H1 (cell line): ENCODE results near the gene FRMD4B. TPM values are rescaled to one million over a fixed set of nuclear protein-coding genes. Genes with fewer than 3 reads are reported as not detected.

ENCODE experiments used
- CTCF ChIA-PET: fragments of 300-600 bp; sonication (Branson Sonifier 250); formaldehyde crosslinking; loops from one replicate; lab custom pipeline; 2021; ENCODE audit not compliant: partially characterized antibody; lab: Charles Lee
- POLR2A ChIA-PET: fragments of 300-600 bp; sonication (Branson Sonifier 250); formaldehyde crosslinking; loops from one replicate; lab custom pipeline; 2021; ENCODE audit warnings: inconsistent platforms; ENCODE audit not compliant: partially characterized antibody; lab: Charles Lee
- DNase-seq, 2 experiments: peaks; one replicate each; pipeline versions ENCODE4 v3.0.0 to v3.0.0-alpha.2; 2010 to 2022; ENCODE audit warnings: low spot score in 2 of 2, low read depth in 1 of 2, mixed read lengths in 1 of 2
- FAIRE-seq: peaks from 2 replicates; lab custom pipeline; 2011; peaks lifted over from hg19 to GRCh38; lab: Jason Lieb, UNC
- H2AFZ ChIP-seq: 2 replicates; pipeline ENCODE4 v1.8.1; 2012; ENCODE audit warnings: low read length, inconsistent platforms
- H2AK5ac ChIP-seq: 2 replicates; pipeline ENCODE4 v1.6.1; 2013; ENCODE audit warnings: low read depth, low read length
- H2BK120ac ChIP-seq: replicated peaks from 2 replicates; pipeline ENCODE3; 2013; ENCODE audit warnings: low read depth, low read length, inconsistent platforms
- H2BK12ac ChIP-seq: 2 replicates; pipeline ENCODE4 v1.6.1; 2013; ENCODE audit warnings: low read depth, low read length
- H2BK15ac ChIP-seq: 2 replicates; pipeline ENCODE4 v1.6.1; 2013; ENCODE audit warnings: low read length
- H2BK20ac ChIP-seq: 2 replicates; pipeline ENCODE4 v1.6.1; 2013; ENCODE audit warnings: low read length
- H2BK5ac ChIP-seq: 2 replicates; pipeline ENCODE4 v1.6.1; 2013; ENCODE audit warnings: low read depth, low read length
- H3K14ac ChIP-seq: 2 replicates; pipeline ENCODE4 v1.6.1; 2013; ENCODE audit warnings: inconsistent platforms; ENCODE audit not compliant: insufficient read length
- H3K18ac ChIP-seq: 2 replicates; pipeline ENCODE4 v1.6.1; 2013; ENCODE audit warnings: low read length; ENCODE audit errors: extremely low read depth
- H3K23ac ChIP-seq: 2 replicates; pipeline ENCODE4 v1.6.1; 2013; ENCODE audit warnings: inconsistent platforms; ENCODE audit not compliant: insufficient read length
- H3K23me2 ChIP-seq: 2 replicates; pipeline ENCODE4 v1.6.1; 2013; ENCODE audit warnings: low read depth, low read length
- H3K27ac ChIP-seq: 2 replicates; pipeline ENCODE4 v1.6.1; 2011; ENCODE audit warnings: low read depth, low read length, inconsistent platforms
- H3K27me3 ChIP-seq, 4 experiments: replicated peaks in 1 of 4; 1 replicate in 1 of 4; 2 replicates in 3 of 4; pipeline versions ENCODE4 v1.6.1 to v1.8.1; 2011 to 2013; ENCODE audit warnings: low read length in 3 of 4, mild to moderate bottlenecking in 3 of 4, inconsistent platforms in 2 of 4, mixed read lengths in 2 of 4, moderate library complexity in 1 of 4; ENCODE audit not compliant: control insufficient read depth in 3 of 4, insufficient read depth in 3 of 4; ENCODE audit errors: extremely low read depth in 1 of 4
- H3K36me3 ChIP-seq, 4 experiments: 2 replicates each; pipeline versions ENCODE4 v1.6.1 to v1.8.1; 2011 to 2013; ENCODE audit warnings: mild to moderate bottlenecking in 4 of 4, low read length in 3 of 4, moderate library complexity in 2 of 4, control low read depth in 1 of 4, inconsistent platforms in 1 of 4; ENCODE audit not compliant: insufficient read depth in 4 of 4, control insufficient read depth in 2 of 4
- H3K4ac ChIP-seq: replicated peaks from 2 replicates; pipeline ENCODE3; 2013; ENCODE audit warnings: low read length, low read depth, mixed read lengths, inconsistent platforms; ENCODE audit not compliant: insufficient read length
- H3K4me1 ChIP-seq, 4 experiments: replicated peaks in 1 of 4; 1 replicate in 1 of 4; 2 replicates in 3 of 4; pipeline versions ENCODE4 v1.6.1 to v1.8.1; 2011 to 2013; ENCODE audit warnings: low read length in 3 of 4, inconsistent platforms in 2 of 4, mixed read lengths in 1 of 4; ENCODE audit not compliant: insufficient read depth in 4 of 4, control insufficient read depth in 3 of 4
- H3K4me2 ChIP-seq, 2 experiments: 2 replicates each; pipeline versions ENCODE4 v1.6.1 to v1.8.1; 2011 to 2013; ENCODE audit warnings: low read depth in 2 of 2, low read length in 2 of 2, control low read depth in 1 of 2, inconsistent platforms in 1 of 2, mild to moderate bottlenecking in 1 of 2; ENCODE audit not compliant: insufficient read depth in 1 of 2
- H3K4me3 ChIP-seq, 4 experiments: fragments of 200-600, 300-600 bp in 1 of 4; sonication (generic), shearing (Covaris generic), sonication (Bioruptor Twin) in 1 of 4; 2 replicates each; pipeline versions ENCODE4 v1.5.1 to v1.8.1; 2011 to 2016; ENCODE audit warnings: low read length in 4 of 4, low read depth in 3 of 4, control low read depth in 2 of 4, inconsistent platforms in 2 of 4, mild to moderate bottlenecking in 2 of 4, mixed read lengths in 1 of 4, moderate library complexity in 1 of 4; ENCODE audit not compliant: insufficient read depth in 2 of 4; ENCODE audit errors: extremely low read depth in 1 of 4
- H3K56ac ChIP-seq: replicated peaks from 2 replicates; pipeline ENCODE3; 2013; ENCODE audit warnings: low read depth, mild to moderate bottlenecking, mixed read lengths, low read length, inconsistent platforms; ENCODE audit not compliant: insufficient read length
- H3K79me1 ChIP-seq: 2 replicates; pipeline ENCODE4 v1.6.1; 2013; ENCODE audit warnings: low read depth, low read length, control low read depth
- H3K79me2 ChIP-seq, 2 experiments: 2 replicates each; pipeline versions ENCODE4 v1.6.1 to v1.8.1; 2012 to 2013; ENCODE audit warnings: low read length in 2 of 2, mild to moderate bottlenecking in 2 of 2, inconsistent platforms in 1 of 2; ENCODE audit not compliant: insufficient read depth in 2 of 2, control insufficient read depth in 1 of 2
- H3K9ac ChIP-seq, 4 experiments: replicated peaks in 1 of 4; 1 replicate in 1 of 4; 2 replicates in 3 of 4; pipeline versions ENCODE4 v1.6.1 to v1.8.1; 2011 to 2013; ENCODE audit warnings: low read depth in 3 of 4, low read length in 3 of 4, control low read depth in 2 of 4, mild to moderate bottlenecking in 2 of 4, moderate library complexity in 2 of 4, inconsistent platforms in 1 of 4; ENCODE audit errors: extremely low read depth in 1 of 4
- H3K9me3 ChIP-seq, 2 experiments: 2 replicates each; pipeline versions ENCODE4 v1.6.1 to v1.8.1; 2012 to 2013; ENCODE audit warnings: mild to moderate bottlenecking in 2 of 2, moderate library complexity in 2 of 2, control low read depth in 1 of 2, inconsistent platforms in 1 of 2, low read depth in 1 of 2, low read length in 1 of 2, mixed read lengths in 1 of 2; ENCODE audit not compliant: insufficient read depth in 2 of 2
- H4K20me1 ChIP-seq, 2 experiments: replicated peaks in 1 of 2; 2 replicates each; pipeline versions ENCODE3 to v1.8.1; 2011 to 2013; ENCODE audit warnings: inconsistent platforms in 2 of 2, low read length in 2 of 2, mild to moderate bottlenecking in 1 of 2; ENCODE audit not compliant: insufficient read depth in 2 of 2, control insufficient read depth in 1 of 2
- H4K5ac ChIP-seq: 2 replicates; pipeline ENCODE4 v1.6.1; 2013; ENCODE audit warnings: low read length, low read depth, mixed read lengths, inconsistent platforms; ENCODE audit not compliant: insufficient read length
- H4K8ac ChIP-seq: 2 replicates; pipeline ENCODE4 v1.8.0; 2013; ENCODE audit warnings: mild to moderate bottlenecking, moderate library complexity, low read length, inconsistent platforms; ENCODE audit not compliant: insufficient read depth; ENCODE audit errors: extremely low read depth
- H4K91ac ChIP-seq: replicated peaks from 2 replicates; pipeline ENCODE3; 2013; ENCODE audit warnings: low read length, mixed read lengths, inconsistent platforms; ENCODE audit not compliant: insufficient read length
- PHF8 ChIP-seq: fragments of 200-600 bp; sonication (generic); conservative IDR thresholded peaks from 2 replicates; pipeline ENCODE4 v1.7.1; 2012; ENCODE audit warnings: low read depth, mild to moderate bottlenecking, inconsistent platforms, low read length, moderate library complexity
- POLR2A ChIP-seq, 2 experiments: IDR thresholded peaks; 1 replicate in 1 of 2; 2 replicates in 1 of 2; pipeline ENCODE4 v1.6.1; 2011; ENCODE audit warnings: low read depth in 2 of 2, low read length in 2 of 2, mild to moderate bottlenecking in 2 of 2; ENCODE audit errors: control extremely low read depth in 1 of 2
- SP1 ChIP-seq: IDR thresholded peaks from 2 replicates; pipeline ENCODE4 v1.6.1; 2011; ENCODE audit warnings: low read depth, low read length
- TBP ChIP-seq: IDR thresholded peaks from 2 replicates; pipeline ENCODE4 v1.6.1; 2011; ENCODE audit warnings: low read depth, low read length, improper control_type of control experiment
- WGBS, 2 experiments: shearing (Covaris generic) in 1 of 2; methylation state at CpG; one replicate each; pipeline versions ENCODE4 v1.1.6 to v1.1.7; 2013 to 2015; ENCODE audit warnings: low lambda C conversion rate in 2 of 2, mixed read lengths in 2 of 2, inconsistent platforms in 1 of 2, low coverage in 1 of 2, missing lambda C conversion rate in 1 of 2; ENCODE audit not compliant: insufficient replicate concordance in 2 of 2, insufficient coverage in 1 of 2, insufficient read length in 1 of 2; ENCODE audit errors: extremely low coverage in 1 of 2, missing lambda C conversion rate in 1 of 2; 5-methylcytosine and 5-hydroxymethylcytosine counted together
- polyA plus RNA-seq, 7 experiments: library from polyadenylated mRNA; depleted of rRNA in 3 of 7; stranded (reverse) in 5 of 7; unstranded in 2 of 7; fragments of >200 nt in 5 of 7; fragments of 200-250 nt in 2 of 7; gene quantifications; 1 replicate in 5 of 7; 2 replicates in 1 of 7; 4 replicates in 1 of 7; pipeline versions ENCODE4 v1.2.1 to v1.2.3, GENCODE V29; 2011 to 2013; ENCODE audit warnings: missing spikeins in 2 of 7, mixed read lengths in 2 of 7
- total RNA-seq: library from RNA; stranded (reverse); fragmentation: NEBNext Ultra II Directional; extraction: Animal tissue kit (Norgen Biotek cat#: 25700); gene quantifications from 2 replicates; pipeline ENCODE4 v1.2.1, GENCODE V29; 2021

FRMD4B gene
- total and polyA plus RNA-seq, 2 of the 8 experiments (the other 6 are each of a cell fraction or from before 2014, with no cell fraction given) = 2.7 to 7.2 TPM

GRCh38 chr3:69197922-69198530 lies 187.9 kb downstream of the FRMD4B start:
- CTCF ChIA-PET = interaction anchor here (0.6 to 2.6 kb wide), 3 partner anchors 20 to 114 kb away, joined by 3 to 13 read pairs (median 3); no protein-coding TSS in a partner anchor
- Histone ChIP-seq H3K18ac (no peak overlapping the region), H3K23me2 (no peaks in the 10 kb centered on the region), H2AFZ (no peak overlapping the region), H2BK5ac (no peak overlapping the region), H3K4ac (no peak overlapping the region), H2BK15ac (no peak overlapping the region), H3K4me1 (peaks cover 2 to 7% (median 6%) of the 10 kb centered on the region in 4 experiments; a peak in 3 of 7 replicates), H3K79me1 (no peaks in the 10 kb centered on the region), H2BK20ac (no peak overlapping the region), H3K9ac (no peak overlapping the region), H3K14ac (no peak overlapping the region), H3K27ac (no peak overlapping the region), H3K23ac (no peak overlapping the region), H3K4me2 (no peak overlapping the region), H3K36me3 (no peaks in the 10 kb centered on the region), H3K79me2 (no peaks in the 10 kb centered on the region), H3K56ac (no peak overlapping the region), H3K9me3 (no peaks in the 10 kb centered on the region), H4K20me1 (no peaks in the 10 kb centered on the region), H2BK12ac (no peak overlapping the region), H3K4me3 (no peak overlapping the region), H4K91ac (no peak overlapping the region), H4K8ac (no peak overlapping the region), H2BK120ac (no peak overlapping the region), H4K5ac (no peak overlapping the region), H2AK5ac (no peak overlapping the region), H3K27me3 (no peaks in the 10 kb centered on the region)
- POLR2A ChIA-PET = no interaction called here
- FAIRE-seq (no peak), DNase-seq (no peak)
- WGBS, 2 experiments = 97% methylated on average over 6 of the region's 8 CpGs; no CpG with 5 or more reads in 1 of the 2 experiments
- TF ChIP-seq PHF8 (no peak), SP1 (no peak), TBP (no peak), POLR2A (IDR thresholded peaks at IDR 0.05; ENCODE audit: control extremely low read depth in 1 of 2, low read depth in 2 of 2, low read length in 2 of 2) (no peak)
